Panc1 (cell line): ENCODE results near the gene AGBL4.

Experiments
- SIN3A ChIP-seq: IDR thresholded peaks from 2 replicates; pipeline ENCODE4 v1.6.1; 2012; ENCODE audit warnings: low read depth, mild to moderate bottlenecking, low read length, moderate library complexity, borderline replicate concordance; ENCODE audit not compliant: insufficient read depth
- TF ChIP-seq, protein P1 (sequence below): fragments of 450-650 bp; IDR thresholded peaks from 2 replicates; pipeline ENCODE4 v1.5.1; 2017; ENCODE audit warnings: mild to moderate bottlenecking
- TF ChIP-seq, protein P2 (sequence below), 2 experiments: IDR thresholded peaks; 2 replicates each; pipeline ENCODE4 v1.6.1; 2011 to 2012; ENCODE audit warnings: low read depth in 2 of 2, control low read depth in 1 of 2, low read length in 1 of 2, mild to moderate bottlenecking in 1 of 2, moderate library complexity in 1 of 2; ENCODE audit not compliant: insufficient read depth in 1 of 2

DNA sequence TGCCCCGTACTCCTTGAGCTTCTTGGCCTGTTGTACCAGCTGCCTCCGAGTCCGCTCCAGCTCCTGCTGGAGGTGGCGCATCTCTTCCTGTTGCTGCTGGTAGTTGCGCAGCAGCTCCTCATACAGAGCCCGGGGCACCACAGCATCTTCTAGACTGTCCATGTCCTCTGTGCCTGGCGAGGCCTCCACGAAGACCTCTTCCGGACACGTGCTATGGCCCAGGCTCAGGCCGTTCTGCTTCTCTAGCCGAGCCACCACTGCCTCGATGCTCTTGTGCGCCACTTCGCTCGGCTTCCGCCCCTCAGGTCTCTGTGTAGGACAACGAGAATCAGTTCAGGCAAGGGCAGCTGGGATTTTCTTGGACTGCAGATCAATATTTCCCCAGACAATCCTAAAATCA is 1264.8 kb downstream of the AGBL4 start:
- TF ChIP-seq, protein P1, sequence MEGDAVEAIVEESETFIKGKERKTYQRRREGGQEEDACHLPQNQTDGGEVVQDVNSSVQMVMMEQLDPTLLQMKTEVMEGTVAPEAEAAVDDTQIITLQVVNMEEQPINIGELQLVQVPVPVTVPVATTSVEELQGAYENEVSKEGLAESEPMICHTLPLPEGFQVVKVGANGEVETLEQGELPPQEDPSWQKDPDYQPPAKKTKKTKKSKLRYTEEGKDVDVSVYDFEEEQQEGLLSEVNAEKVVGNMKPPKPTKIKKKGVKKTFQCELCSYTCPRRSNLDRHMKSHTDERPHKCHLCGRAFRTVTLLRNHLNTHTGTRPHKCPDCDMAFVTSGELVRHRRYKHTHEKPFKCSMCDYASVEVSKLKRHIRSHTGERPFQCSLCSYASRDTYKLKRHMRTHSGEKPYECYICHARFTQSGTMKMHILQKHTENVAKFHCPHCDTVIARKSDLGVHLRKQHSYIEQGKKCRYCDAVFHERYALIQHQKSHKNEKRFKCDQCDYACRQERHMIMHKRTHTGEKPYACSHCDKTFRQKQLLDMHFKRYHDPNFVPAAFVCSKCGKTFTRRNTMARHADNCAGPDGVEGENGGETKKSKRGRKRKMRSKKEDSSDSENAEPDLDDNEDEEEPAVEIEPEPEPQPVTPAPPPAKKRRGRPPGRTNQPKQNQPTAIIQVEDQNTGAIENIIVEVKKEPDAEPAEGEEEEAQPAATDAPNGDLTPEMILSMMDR, result no peak
- no peak for TF ChIP-seq SIN3A
- TF ChIP-seq, protein P2, sequence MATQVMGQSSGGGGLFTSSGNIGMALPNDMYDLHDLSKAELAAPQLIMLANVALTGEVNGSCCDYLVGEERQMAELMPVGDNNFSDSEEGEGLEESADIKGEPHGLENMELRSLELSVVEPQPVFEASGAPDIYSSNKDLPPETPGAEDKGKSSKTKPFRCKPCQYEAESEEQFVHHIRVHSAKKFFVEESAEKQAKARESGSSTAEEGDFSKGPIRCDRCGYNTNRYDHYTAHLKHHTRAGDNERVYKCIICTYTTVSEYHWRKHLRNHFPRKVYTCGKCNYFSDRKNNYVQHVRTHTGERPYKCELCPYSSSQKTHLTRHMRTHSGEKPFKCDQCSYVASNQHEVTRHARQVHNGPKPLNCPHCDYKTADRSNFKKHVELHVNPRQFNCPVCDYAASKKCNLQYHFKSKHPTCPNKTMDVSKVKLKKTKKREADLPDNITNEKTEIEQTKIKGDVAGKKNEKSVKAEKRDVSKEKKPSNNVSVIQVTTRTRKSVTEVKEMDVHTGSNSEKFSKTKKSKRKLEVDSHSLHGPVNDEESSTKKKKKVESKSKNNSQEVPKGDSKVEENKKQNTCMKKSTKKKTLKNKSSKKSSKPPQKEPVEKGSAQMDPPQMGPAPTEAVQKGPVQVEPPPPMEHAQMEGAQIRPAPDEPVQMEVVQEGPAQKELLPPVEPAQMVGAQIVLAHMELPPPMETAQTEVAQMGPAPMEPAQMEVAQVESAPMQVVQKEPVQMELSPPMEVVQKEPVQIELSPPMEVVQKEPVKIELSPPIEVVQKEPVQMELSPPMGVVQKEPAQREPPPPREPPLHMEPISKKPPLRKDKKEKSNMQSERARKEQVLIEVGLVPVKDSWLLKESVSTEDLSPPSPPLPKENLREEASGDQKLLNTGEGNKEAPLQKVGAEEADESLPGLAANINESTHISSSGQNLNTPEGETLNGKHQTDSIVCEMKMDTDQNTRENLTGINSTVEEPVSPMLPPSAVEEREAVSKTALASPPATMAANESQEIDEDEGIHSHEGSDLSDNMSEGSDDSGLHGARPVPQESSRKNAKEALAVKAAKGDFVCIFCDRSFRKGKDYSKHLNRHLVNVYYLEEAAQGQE (IDR thresholded peaks at IDR 0.05; ENCODE audit: insufficient read depth in 1 of 2, low read depth in 2 of 2, low read length in 1 of 2), result no peak
